ENCODE measurements around the gene RRH. TPM values are rescaled to one million over a fixed set of nuclear protein-coding genes. Genes with fewer than 3 reads are reported as not detected.

The RRH gene
- total RNA-seq, 4 donors from 2014 or later, result 0.28 to 1.1 (median 0.34) TPM

GRCh38 chr4:109816082-109816442 lies 11.7 kb upstream of the RRH start:
- ATAC-seq (ENCODE audit: low FRiP score) (no peak), DNase-seq (ENCODE audit: low spot score) (no peak)
- TF ChIP-seq CTCF (IDR thresholded peaks at IDR 0.05), result no peak

GRCh38 chr4:109816894-109817293 lies 10.9 kb upstream of the RRH start:
- no peak for TF ChIP-seq CTCF (IDR thresholded peaks at IDR 0.05)
- DNase-seq (ENCODE audit: low spot score) (no peak), ATAC-seq (ENCODE audit: low FRiP score) (no peak)

DNA sequence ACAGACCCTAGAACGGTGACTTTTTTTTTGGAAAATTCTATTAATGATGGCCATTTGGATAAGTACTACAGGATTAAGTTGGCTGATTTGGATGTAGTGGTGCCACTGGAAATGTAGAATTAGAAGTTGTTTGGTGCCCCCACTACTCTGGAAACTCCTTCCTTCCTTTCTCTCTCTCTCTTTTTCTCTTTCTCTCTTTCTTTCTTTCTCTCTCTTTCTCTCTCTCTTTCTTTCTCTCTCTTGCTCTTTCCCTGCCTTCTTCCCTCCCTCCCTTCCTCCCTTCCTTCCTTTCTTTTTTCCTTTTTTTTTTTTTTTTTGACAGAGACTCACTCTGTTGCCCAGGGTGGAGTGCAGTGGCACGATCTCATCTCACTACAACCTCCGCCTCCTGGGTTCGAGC lies 9.5 kb upstream of the RRH start:
- no peak for DNase-seq (ENCODE audit: low spot score)
- TF ChIP-seq CTCF (IDR thresholded peaks at IDR 0.05), result no peak
- no peak for ATAC-seq (ENCODE audit: low FRiP score)

- TF ChIP-seq CTCF (IDR thresholded peaks at IDR 0.05), result no peak
- ATAC-seq (ENCODE audit: low FRiP score) (no peak), DNase-seq (ENCODE audit: low spot score) (no peak)
Measured at GRCh38 chr4:109820563-109820962, 7.2 kb upstream of the RRH start.

DNA sequence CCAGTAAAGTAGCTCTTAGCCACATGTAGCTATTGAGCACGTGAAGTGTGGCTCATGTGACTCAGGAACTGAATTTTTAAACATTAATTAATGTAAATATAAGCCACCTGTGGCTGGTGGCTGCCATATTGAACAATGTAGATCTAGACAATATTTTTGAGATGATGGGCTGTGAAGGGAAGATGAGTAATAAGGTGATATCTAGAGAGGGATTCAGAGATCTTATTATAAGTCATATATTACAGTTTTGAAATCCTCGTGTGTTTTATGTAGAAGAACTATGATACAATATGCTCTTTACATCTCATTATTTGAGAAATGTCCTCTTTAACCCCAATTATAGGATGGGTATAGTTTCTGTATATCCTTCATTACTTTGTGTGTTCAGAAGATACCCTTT lies 6.6 kb upstream of the RRH start:
- no peak for ATAC-seq (ENCODE audit: low FRiP score)
- TF ChIP-seq CTCF (IDR thresholded peaks at IDR 0.05), result no peak

DNA sequence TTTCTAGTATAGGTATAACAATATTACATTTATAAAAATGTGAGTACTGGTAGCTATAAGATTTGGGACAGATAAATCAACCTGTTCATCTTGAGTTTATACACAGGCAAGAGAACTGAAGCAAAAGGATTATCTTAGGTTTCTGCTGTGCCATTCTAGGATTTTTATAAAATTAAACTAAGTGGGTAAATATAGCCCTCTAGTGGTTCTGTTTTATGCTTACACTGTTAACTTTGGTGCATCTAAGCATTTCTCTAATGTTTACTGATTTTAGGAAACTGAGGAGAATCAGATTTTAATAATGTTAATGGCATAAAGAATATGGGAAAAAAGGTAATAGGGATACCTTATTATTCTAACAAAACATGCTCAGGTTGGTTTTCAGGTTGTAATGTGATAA lies 1.1 kb upstream of the RRH start:
- no peak for ATAC-seq (ENCODE audit: low FRiP score)
- no peak for TF ChIP-seq CTCF (IDR thresholded peaks at IDR 0.05)
- DNase-seq (ENCODE audit: low spot score), result no peak

More for the DNA sequence above, 6.6 kb upstream of the RRH start:
- DNase-seq (ENCODE audit: low spot score), result no peak

- ATAC-seq (ENCODE audit: low FRiP score) (no peak), DNase-seq (ENCODE audit: low spot score) (no peak)
- no peak for TF ChIP-seq CTCF (IDR thresholded peaks at IDR 0.05)
Measured at GRCh38 chr4:109833756-109834155, 6.0 kb downstream of the RRH start.
